SK-N-SH treated with all-trans-retinoic acid at 6 μM for 48 hours (cell line): Measurements from ENCODE around the gene NPLOC4.

Source experiments
- ATAC-seq: fragments of 200-7000 bp; cut with Tn5 transposase; 3 replicates; pipeline ENCODE4 v1.9.1; 2020; ENCODE audit warnings: mild to moderate bottlenecking, moderate library complexity
- ARNTL ChIP-seq: fragments of 450-650 bp; formaldehyde crosslinking; IDR thresholded peaks from 2 replicates; pipeline ENCODE4 v1.5.0; 2020; ENCODE audit warnings: low read depth, mild to moderate bottlenecking, moderate library complexity, borderline replicate concordance
- BACH2 ChIP-seq: fragments of 250-450 bp; sonication (Bioruptor Pico); IDR thresholded peaks from 2 replicates; pipeline ENCODE4 v1.9.0; 2021; ENCODE audit warnings: mild to moderate bottlenecking, borderline replicate concordance
- CSDC2 ChIP-seq: fragments of 250-450 bp; sonication (Bioruptor Pico); IDR thresholded peaks from 2 replicates; pipeline ENCODE4 v1.5.0; 2020; ENCODE audit warnings: mild to moderate bottlenecking, moderate library complexity
- ESRRG ChIP-seq: fragments of 250-450 bp; sonication (Bioruptor Pico); IDR thresholded peaks from 2 replicates; pipeline ENCODE4 v1.6.1; 2021; ENCODE audit warnings: mild to moderate bottlenecking
- GLIS3 ChIP-seq: fragments of 250-450 bp; sonication (Bioruptor Pico); IDR thresholded peaks from 2 replicates; pipeline ENCODE4 v1.5.0; 2020; ENCODE audit warnings: mild to moderate bottlenecking, moderate library complexity
- ISL1 ChIP-seq: fragments of 250-450 bp; sonication (Bioruptor Pico); IDR thresholded peaks from 2 replicates; pipeline ENCODE4 v2.1.2; 2022; ENCODE audit warnings: mild to moderate bottlenecking, moderate library complexity
- OSR1 ChIP-seq: fragments of 250-450 bp; sonication (Bioruptor Pico); IDR thresholded peaks from 2 replicates; pipeline ENCODE4 v1.8.0; 2022; ENCODE audit warnings: moderate library complexity, mild to moderate bottlenecking, inconsistent platforms
- PPARA ChIP-seq: fragments of 250-450 bp; sonication (Bioruptor Pico); IDR thresholded peaks from 2 replicates; pipeline ENCODE4 v1.5.0; 2020; ENCODE audit warnings: mild to moderate bottlenecking, borderline replicate concordance
- TCF4 ChIP-seq: fragments of 250-450 bp; sonication (Bioruptor Pico); IDR thresholded peaks from 2 replicates; pipeline ENCODE4 v1.8.0; 2021; ENCODE audit warnings: mild to moderate bottlenecking, moderate library complexity, borderline replicate concordance
- TOX ChIP-seq: fragments of 250-450 bp; sonication (Bioruptor Pico); IDR thresholded peaks from 2 replicates; pipeline ENCODE4 v1.8.0; 2021; ENCODE audit warnings: mild to moderate bottlenecking, moderate library complexity, borderline replicate concordance
- ZC3H10 ChIP-seq: fragments of 250-450 bp; sonication (Bioruptor Pico); IDR thresholded peaks from 2 replicates; pipeline ENCODE4 v1.5.1; 2021; ENCODE audit warnings: mild to moderate bottlenecking, moderate library complexity
- ZFP3 ChIP-seq: fragments of 250-450 bp; sonication (Bioruptor Pico); IDR thresholded peaks from 2 replicates; pipeline ENCODE4 v1.5.0; 2020; ENCODE audit warnings: mild to moderate bottlenecking, moderate library complexity
- ZFP30 ChIP-seq: fragments of 450-650 bp; formaldehyde crosslinking; IDR thresholded peaks from 2 replicates; pipeline ENCODE4 v1.5.0; 2022; ENCODE audit warnings: mild to moderate bottlenecking, moderate library complexity
- ZNF565 ChIP-seq: fragments of 450-650 bp; formaldehyde crosslinking; conservative IDR thresholded peaks from 2 replicates; pipeline ENCODE4 v1.5.0; 2020; ENCODE audit warnings: low read depth, mild to moderate bottlenecking, moderate library complexity
- ZNF70 ChIP-seq: fragments of 450-650 bp; formaldehyde crosslinking; IDR thresholded peaks from 2 replicates; pipeline ENCODE4 v1.5.0; 2020; ENCODE audit warnings: mild to moderate bottlenecking, moderate library complexity
- ZNF8 ChIP-seq: fragments of 450-650 bp; formaldehyde crosslinking; IDR thresholded peaks from 2 replicates; pipeline ENCODE4 v1.5.0; 2020; ENCODE audit warnings: mild to moderate bottlenecking, moderate library complexity
- TF ChIP-seq, protein P1 (sequence below): fragments of 250-450 bp; sonication (Bioruptor Pico); IDR thresholded peaks from 2 replicates; pipeline ENCODE4 v1.8.0; 2021; ENCODE audit warnings: low read depth, mild to moderate bottlenecking, moderate library complexity, borderline replicate concordance
- TF ChIP-seq, protein P2 (sequence below): fragments of 250-450 bp; sonication (Bioruptor Pico); IDR thresholded peaks from 2 replicates; pipeline ENCODE4 v1.5.1; 2020; ENCODE audit warnings: low read depth, mild to moderate bottlenecking, moderate library complexity
- TF ChIP-seq, protein P3 (sequence below): fragments of 250-450 bp; sonication (Bioruptor Pico); IDR thresholded peaks from 2 replicates; pipeline ENCODE4 v1.5.1; 2021; ENCODE audit warnings: mild to moderate bottlenecking, moderate library complexity
- TF ChIP-seq, protein P4 (sequence below): fragments of 250-450 bp; sonication (Bioruptor Pico); IDR thresholded peaks from 2 replicates; pipeline ENCODE4 v1.8.0; 2020; ENCODE audit warnings: mild to moderate bottlenecking, moderate library complexity, borderline replicate concordance

NPLOC4 gene

DNA sequence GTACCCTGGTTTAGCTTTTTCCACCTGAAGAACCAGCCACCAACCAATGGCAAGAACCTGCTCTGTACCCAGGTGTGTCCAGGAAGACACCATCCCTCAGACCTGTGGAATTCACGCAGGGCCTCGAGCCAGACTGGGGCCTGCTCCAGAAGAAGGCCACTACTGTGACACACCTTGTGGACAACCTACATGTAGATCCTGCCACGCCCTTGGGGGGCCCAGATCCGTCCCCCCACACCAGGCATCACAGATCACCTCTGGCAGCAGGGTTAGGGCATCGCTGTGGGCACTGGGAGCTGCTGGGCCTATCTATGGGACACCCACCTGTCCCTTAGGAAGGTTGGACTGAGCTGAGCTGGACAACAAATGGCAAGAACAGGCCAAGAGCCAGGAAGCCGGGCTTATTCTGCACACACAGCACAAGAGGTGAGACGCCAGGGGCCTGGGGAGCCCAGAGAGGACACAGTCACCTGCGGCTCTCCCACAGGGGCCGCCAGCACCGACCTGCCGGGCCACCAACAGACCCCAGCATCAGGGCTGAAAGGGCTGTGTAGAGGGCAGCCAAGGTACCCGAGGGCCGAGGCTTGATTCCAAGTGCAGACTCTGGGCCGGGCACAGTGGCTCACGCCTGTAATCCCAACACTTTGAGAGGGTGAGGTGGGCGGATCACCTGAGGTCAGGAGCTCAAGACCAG, 92.5 kb downstream of the NPLOC4 start:
- TF ChIP-seq, protein P1, sequence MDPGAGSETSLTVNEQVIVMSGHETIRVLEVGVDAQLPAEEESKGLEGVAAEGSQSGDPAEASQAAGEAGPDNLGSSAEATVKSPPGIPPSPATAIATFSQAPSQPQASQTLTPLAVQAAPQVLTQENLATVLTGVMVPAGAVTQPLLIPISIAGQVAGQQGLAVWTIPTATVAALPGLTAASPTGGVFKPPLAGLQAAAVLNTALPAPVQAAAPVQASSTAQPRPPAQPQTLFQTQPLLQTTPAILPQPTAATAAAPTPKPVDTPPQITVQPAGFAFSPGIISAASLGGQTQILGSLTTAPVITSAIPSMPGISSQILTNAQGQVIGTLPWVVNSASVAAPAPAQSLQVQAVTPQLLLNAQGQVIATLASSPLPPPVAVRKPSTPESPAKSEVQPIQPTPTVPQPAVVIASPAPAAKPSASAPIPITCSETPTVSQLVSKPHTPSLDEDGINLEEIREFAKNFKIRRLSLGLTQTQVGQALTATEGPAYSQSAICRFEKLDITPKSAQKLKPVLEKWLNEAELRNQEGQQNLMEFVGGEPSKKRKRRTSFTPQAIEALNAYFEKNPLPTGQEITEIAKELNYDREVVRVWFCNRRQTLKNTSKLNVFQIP (CRISPR knock-in tag): no peak
- TF ChIP-seq, protein P2, sequence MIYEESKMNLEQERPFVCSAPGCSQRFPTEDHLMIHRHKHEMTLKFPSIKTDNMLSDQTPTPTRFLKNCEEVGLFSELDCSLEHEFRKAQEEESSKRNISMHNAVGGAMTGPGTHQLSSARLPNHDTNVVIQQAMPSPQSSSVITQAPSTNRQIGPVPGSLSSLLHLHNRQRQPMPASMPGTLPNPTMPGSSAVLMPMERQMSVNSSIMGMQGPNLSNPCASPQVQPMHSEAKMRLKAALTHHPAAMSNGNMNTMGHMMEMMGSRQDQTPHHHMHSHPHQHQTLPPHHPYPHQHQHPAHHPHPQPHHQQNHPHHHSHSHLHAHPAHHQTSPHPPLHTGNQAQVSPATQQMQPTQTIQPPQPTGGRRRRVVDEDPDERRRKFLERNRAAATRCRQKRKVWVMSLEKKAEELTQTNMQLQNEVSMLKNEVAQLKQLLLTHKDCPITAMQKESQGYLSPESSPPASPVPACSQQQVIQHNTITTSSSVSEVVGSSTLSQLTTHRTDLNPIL (CRISPR knock-in tag): no peak
- TF ChIP-seq PPARA: no peak
- TF ChIP-seq, protein P3, sequence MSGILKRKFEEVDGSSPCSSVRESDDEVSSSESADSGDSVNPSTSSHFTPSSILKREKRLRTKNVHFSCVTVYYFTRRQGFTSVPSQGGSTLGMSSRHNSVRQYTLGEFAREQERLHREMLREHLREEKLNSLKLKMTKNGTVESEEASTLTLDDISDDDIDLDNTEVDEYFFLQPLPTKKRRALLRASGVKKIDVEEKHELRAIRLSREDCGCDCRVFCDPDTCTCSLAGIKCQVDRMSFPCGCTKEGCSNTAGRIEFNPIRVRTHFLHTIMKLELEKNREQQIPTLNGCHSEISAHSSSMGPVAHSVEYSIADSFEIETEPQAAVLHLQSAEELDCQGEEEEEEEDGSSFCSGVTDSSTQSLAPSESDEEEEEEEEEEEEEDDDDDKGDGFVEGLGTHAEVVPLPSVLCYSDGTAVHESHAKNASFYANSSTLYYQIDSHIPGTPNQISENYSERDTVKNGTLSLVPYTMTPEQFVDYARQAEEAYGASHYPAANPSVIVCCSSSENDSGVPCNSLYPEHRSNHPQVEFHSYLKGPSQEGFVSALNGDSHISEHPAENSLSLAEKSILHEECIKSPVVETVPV (CRISPR knock-in tag): no peak
- no peak for TF ChIP-seq ZFP3 (CRISPR knock-in tag)
- no peak for TF ChIP-seq GLIS3 (CRISPR knock-in tag)
- TF ChIP-seq ZNF565 (CRISPR knock-in tag): no peak
- TF ChIP-seq BACH2 (CRISPR knock-in tag): no peak
- TF ChIP-seq ZNF8 (CRISPR knock-in tag): no peak
- no peak for TF ChIP-seq ESRRG (CRISPR knock-in tag)
- no peak for TF ChIP-seq CSDC2 (CRISPR knock-in tag)
- no peak for TF ChIP-seq TCF4 (CRISPR knock-in tag)
- TF ChIP-seq, all 23 proteins: peak for 0
- ATAC-seq: no peak

GRCh38 chr17:81543756-81544155, 93.2 kb downstream of the NPLOC4 start:
- ATAC-seq: no peak
- TF ChIP-seq GLIS3 (CRISPR knock-in tag) (no peak), TOX (CRISPR knock-in tag) (no peak), ZC3H10 (no peak), ZNF565 (CRISPR knock-in tag) (no peak), ZNF8 (CRISPR knock-in tag) (no peak), OSR1 (no peak), ZNF70 (CRISPR knock-in tag) (no peak), ZFP3 (CRISPR knock-in tag) (no peak), ARNTL (no peak), ESRRG (CRISPR knock-in tag) (no peak), ISL1 (CRISPR knock-in tag) (no peak), PPARA (no peak)
- TF ChIP-seq, protein P4, sequence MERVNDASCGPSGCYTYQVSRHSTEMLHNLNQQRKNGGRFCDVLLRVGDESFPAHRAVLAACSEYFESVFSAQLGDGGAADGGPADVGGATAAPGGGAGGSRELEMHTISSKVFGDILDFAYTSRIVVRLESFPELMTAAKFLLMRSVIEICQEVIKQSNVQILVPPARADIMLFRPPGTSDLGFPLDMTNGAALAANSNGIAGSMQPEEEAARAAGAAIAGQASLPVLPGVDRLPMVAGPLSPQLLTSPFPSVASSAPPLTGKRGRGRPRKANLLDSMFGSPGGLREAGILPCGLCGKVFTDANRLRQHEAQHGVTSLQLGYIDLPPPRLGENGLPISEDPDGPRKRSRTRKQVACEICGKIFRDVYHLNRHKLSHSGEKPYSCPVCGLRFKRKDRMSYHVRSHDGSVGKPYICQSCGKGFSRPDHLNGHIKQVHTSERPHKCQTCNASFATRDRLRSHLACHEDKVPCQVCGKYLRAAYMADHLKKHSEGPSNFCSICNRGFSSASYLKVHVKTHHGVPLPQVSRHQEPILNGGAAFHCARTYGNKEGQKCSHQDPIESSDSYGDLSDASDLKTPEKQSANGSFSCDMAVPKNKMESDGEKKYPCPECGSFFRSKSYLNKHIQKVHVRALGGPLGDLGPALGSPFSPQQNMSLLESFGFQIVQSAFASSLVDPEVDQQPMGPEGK (CRISPR knock-in tag): no peak

DNA sequence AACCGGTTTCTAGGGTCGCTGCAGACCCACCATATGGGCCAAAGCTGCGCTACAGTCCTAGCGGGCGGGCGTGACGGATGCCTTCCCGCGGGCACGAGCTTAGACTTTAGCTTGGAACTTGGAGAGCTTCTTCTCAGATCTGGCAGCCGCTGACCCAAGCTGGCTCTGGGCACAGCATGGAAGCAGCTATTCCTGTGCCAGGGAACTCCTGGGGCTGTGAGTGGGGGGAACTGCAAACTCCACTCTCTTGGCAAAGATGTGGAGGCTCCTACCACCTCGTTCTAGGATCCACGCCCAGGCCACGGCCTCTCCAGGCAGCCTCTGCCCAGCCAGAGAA, 93.6 kb downstream of the NPLOC4 start:
- TF ChIP-seq ZFP30 (CRISPR knock-in tag) (no peak), ARNTL (no peak), GLIS3 (CRISPR knock-in tag) (no peak), ESRRG (CRISPR knock-in tag) (no peak), CSDC2 (CRISPR knock-in tag) (no peak)
- TF ChIP-seq, protein P4 (CRISPR knock-in tag): no peak
- no peak for ATAC-seq
